Fibroblast of peridontal ligament (primary cell): ENCODE data around the gene CEP350.
"Not testable (repeated sequence)": the region's sequence is repeated elsewhere in the genome, so short reads cannot be mapped to it uniquely, and the experiment has no call there.

Source experiments
- DNase-seq: peaks from one replicate; pipeline ENCODE4 v3.0.0-alpha.2; 2010; ENCODE audit errors: extremely low read depth

CEP350 gene

DNA sequence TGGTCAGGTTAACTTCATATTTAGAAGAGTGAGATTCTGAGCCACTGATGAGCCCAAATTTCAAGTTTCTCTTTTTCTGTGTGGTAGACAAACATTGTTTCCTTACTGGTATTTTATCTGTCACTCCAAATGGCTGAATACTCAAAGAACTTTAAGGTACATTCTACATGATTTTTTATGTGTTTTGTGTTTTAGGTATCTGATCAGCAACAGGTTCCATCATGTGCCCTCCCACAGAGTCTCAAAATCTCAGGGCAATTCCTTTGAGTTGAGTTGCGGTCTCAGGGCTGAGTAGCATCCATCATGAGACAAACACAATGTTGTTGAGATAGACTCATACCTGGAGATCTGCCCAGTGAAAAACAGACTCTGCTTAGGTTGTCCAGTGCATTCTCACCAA lies 14.7 kb upstream of the CEP350 start:
- no peak for DNase-seq

DNA sequence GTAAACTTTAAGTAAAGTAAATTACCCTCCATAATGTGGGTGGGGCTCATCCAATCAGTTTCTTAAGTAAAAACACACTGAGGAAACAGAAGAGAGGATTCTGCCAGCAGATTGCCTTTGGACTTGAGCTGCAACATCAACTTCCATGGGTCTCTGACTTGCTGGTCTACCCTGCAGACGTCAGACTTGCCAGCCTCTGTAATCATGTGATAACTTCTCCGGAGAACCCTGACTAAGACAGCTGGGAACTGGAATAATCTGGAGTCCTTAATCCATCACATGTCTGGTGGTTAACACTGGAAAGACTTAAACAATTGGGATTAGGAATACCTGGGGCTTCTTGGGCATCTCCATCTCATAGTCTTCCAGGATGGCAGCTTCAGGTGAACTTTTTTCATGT lies 13.2 kb upstream of the CEP350 start:
- no peak for DNase-seq

GRCh38 chr1:179950651-179951050 lies 4.0 kb upstream of the CEP350 start:
- no peak for DNase-seq

GRCh38 chr1:179951383-179952144 lies 3.0 kb upstream of the CEP350 start:
- no peak for DNase-seq

DNA sequence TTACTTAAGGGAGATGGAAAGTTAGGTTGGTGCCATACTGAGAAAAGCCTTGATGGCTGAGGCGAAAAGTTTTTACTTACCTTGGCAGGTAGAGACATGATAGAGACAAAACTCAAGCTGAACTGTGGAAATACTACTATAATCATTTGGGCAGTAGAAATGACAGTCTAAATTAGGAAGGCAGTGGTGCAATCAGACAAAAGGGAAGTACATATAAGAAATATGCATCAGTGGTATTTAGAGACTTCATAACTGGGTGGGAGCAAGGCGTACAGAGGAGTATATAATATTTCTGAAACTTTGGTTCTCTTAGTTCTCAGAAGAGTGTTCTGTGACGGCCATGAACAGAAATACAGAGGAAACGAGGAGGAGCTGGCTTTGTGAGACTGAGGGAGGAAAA lies 2.4 kb upstream of the CEP350 start:
- DNase-seq: no peak

DNA sequence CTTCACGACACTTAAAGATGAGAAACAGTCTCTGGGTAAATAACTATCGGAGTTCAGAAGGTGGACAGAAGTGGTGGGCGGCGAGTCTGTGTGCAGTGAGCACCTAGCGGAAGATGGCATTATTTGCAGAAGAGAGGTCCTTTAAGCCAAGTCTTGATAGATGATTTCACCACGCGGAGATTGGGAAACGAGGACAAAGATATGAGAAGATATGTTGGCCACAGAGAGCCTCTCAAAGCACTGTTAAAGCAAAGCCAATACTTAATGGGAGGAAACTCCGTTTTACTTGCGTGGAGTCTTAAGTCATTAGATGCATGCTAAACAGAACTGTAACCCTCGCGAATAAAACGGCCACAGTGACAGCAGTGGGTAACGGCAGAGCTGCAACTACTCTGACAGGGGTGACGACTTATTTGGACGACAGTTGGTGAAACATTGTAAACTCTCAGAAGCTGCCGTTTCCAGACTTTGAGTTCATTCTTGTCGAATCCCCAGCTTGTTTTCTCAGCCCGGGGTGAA lies 577 bp upstream of the CEP350 start:
- DNase-seq: no peak

DNA sequence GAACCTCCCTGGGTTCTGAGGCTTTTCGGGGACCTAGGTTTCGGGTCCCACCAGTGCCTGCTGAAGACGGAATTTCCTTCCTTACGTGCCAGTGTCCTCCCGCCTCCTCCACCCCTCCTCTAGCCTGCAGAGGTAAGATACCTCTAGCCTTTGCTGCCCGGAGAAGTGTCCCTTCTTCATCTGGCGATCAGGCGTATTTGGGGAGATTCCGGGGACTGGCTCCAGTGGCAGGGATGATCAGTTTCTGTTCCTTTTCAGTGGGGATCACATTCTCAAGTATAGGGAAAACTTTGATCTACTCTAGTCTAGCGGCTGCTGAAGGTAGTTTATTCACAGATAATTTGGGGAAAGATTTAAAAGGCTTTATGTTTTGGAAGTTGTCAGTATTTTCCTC lies 674 bp downstream of the CEP350 start:
- peak; percentile 30 for DNase-seq

- DNase-seq: no peak
Observed at GRCh38 chr1:179955731-179956130, 1.1 kb downstream of the CEP350 start.

DNA sequence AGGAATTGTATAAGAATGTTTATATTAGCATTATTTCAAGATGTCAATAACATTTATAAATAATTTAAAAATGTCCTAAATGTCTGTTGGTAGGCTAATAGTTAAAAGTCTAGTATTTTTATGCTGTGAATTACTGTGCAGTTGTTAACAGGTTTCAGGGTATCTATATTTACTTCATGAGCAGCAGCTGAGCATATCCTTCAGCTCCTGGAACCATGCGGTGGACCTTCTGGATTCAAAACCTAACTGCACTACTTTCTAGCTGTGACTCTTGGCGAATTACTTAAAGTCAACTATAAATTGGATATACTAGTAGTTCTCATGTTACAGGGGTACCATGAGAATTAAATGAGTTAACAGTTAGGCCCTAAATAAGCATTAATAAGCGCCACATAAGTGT lies 3.7 kb downstream of the CEP350 start:
- DNase-seq: no peak

GRCh38 chr1:179962168-179962567 lies 7.6 kb downstream of the CEP350 start:
- DNase-seq: not testable (repeated sequence)

DNA sequence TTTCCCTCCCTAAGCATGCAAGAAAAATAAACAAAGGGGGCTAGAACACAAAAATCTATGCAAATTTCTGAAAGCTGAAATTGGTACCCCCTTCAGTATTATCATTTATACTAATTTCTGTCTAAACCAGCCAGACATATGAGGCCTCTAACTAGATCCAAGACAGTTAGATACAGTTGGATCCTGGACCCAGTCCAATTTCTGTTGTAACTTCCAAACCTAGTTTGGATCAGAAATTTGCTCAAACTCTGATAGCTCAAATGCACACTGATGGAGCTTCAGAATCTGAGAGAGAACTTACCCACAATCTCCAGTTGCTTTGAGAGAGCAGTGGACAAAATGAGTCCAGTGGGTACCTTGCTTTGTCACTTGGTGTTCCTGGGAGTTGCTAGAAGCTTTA lies 11.9 kb downstream of the CEP350 start:
- DNase-seq: peak; percentile 35

GRCh38 chr1:179968284-179968993 lies 13.8 kb downstream of the CEP350 start:
- DNase-seq: no peak

- DNase-seq: no peak
Observed at GRCh38 chr1:179968994-179969919, 14.6 kb downstream of the CEP350 start.

DNA sequence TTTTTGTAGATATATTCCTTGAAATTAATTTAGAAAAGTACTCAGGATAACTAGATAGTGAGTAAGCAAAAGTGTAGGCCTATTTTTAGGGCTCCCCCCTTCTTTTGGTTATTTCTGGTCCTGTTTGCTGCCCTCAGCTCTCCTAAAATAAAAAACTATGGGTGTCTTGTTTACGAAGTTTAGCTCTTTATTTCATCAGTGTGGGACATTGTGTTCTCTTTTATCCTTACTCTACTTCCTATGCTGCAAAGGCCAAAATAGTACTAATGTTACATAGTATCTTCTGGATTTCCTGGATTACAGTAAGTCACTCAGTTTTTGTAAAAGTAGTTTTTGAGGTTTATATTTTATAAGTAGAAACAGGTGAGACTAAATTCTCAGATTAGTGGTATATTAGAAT lies 15.4 kb downstream of the CEP350 start:
- DNase-seq: no peak

DNA sequence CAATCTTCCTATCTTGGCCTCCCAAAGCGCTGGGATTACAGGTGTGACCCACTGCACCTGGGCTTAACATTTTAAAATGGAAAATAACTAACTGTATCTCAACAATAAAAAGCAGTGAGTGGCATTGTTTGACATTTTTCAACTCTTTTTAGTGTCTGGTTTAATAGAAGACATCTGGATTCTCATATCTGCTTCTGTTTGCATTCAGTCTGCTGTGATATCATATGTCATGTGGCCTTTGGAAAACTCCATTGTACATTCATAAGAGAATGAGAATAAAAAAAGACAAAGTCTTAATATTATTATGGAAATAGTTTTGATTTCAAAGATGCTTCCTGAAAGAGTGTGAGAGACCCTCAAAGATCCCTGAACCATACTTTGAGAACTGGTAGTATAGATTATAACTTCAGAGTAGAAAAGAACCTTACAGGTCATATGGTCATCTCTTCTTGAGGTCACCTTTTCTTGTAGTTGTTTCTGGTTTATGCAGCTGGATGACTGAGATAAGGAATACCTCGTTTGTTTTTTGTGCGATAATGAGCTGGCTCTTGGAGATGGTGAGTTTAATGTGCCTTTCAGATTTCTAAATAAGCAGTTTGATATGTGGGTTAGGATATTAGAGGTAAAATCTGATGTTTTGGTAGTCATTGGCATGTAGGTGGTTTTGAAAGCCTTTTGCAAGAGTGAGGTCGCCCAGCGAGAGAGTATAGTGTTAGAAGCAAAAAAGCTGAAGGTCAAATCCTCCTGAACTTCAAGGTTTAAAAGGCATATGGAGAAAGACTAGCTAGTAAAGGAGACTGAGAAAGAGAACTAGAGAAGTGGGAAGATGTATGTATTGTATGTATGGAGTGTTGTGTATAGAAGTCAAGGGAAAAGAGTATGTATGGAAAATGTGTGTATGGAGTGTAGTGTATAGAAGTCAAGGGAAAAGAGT lies 17.2 kb downstream of the CEP350 start:
- peak; percentile 59 for DNase-seq

DNA sequence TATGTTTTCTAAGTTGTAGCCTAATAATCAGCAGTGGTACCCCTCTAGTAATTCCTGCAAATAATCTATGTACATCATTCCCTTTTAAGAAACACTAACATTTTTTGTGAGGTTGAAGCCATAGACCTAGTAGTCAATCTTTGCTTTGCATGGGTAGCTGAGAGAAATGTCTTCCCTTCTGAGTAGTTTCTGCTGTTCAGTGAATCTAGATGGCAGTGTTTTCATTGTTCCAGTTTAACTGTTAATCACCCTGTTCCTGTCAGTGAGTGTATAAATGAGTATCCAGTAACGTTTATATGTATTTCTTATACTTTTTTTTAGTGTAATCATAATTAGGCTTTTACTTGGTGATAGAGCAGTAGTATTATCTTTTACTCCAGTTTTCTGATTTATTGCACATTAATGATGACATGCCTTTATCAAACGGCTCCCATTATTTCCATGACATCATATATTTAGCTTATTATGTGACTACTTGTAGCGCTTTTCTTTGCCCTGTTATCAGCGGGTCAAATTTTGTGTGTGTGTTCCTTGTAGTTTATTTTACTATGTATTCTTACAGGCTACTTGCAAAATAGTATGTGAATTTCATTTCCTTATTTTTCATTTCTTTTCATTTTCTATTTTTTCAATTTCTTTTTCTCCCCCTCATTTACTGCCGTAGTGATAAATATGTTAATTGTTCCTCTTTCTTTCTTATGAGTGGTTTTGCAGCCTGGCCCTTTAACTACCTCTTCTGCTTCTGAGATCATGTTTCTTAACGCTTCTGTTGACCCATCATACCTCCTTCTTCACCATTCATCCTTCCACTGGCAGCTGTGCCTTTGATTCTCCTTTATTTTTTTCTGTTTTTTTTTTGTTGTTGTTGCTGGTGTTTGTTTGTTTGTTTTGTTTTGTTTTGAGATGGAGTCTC lies 18.8 kb downstream of the CEP350 start:
- DNase-seq: no peak

GRCh38 chr1:179976970-179977651 lies 22.5 kb downstream of the CEP350 start:
- no peak for DNase-seq

GRCh38 chr1:179978199-179979079 lies 23.8 kb downstream of the CEP350 start:
- DNase-seq: no peak
